ENCODE data around the gene LYPD3. TPM values are rescaled to one million over a fixed set of nuclear protein-coding genes. Genes with fewer than 3 reads are reported as not detected.

Gene LYPD3
- total RNA-seq, 4 donors from 2014 or later: 0.47 to 26.4 (median 1.9) TPM; not detected in 1

DNA sequence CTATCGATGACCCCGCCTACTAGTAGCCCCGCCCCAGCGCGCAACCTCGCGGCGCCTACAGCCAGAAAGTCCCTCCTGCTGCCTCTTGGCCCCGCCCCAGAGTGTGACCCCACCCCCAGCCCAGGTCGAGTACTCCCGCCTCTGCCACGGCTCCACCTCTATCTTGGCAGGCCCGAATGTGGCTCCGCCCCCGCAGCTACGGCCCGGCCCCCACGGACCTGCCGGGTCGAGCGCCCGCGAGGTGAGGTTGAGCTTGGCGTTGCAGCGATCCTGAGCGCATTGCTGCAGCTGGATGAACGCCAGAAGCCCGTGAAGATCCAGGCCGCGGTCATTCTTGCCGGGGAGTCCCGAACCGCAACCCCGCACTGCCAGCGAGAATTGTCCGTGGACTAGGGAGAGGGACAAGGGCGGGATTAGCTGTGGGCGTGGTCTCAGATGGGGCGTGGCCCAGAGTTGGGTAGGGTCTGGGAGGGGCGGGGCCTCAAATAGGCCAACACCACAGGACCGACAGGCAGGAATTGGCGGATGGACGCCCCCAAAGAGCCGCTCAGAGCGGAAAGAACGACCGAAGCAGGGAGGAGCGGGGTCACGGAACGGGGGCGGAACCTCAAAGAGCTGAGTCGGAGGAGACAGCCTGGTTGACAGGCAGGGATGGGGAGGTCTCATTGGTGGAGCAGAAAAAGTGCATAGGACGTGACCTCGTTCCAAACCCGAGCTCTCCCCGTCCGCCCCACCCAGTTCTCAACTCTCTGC, 1.9 kb downstream of the LYPD3 start:
- peak; percentile 93 for ATAC-seq (ENCODE audit: low FRiP score)
- TF ChIP-seq, protein P1, sequence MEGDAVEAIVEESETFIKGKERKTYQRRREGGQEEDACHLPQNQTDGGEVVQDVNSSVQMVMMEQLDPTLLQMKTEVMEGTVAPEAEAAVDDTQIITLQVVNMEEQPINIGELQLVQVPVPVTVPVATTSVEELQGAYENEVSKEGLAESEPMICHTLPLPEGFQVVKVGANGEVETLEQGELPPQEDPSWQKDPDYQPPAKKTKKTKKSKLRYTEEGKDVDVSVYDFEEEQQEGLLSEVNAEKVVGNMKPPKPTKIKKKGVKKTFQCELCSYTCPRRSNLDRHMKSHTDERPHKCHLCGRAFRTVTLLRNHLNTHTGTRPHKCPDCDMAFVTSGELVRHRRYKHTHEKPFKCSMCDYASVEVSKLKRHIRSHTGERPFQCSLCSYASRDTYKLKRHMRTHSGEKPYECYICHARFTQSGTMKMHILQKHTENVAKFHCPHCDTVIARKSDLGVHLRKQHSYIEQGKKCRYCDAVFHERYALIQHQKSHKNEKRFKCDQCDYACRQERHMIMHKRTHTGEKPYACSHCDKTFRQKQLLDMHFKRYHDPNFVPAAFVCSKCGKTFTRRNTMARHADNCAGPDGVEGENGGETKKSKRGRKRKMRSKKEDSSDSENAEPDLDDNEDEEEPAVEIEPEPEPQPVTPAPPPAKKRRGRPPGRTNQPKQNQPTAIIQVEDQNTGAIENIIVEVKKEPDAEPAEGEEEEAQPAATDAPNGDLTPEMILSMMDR (IDR thresholded peaks at IDR 0.05): no peak
- peak; percentile 97 for DNase-seq (ENCODE audit: low spot score)

DNA sequence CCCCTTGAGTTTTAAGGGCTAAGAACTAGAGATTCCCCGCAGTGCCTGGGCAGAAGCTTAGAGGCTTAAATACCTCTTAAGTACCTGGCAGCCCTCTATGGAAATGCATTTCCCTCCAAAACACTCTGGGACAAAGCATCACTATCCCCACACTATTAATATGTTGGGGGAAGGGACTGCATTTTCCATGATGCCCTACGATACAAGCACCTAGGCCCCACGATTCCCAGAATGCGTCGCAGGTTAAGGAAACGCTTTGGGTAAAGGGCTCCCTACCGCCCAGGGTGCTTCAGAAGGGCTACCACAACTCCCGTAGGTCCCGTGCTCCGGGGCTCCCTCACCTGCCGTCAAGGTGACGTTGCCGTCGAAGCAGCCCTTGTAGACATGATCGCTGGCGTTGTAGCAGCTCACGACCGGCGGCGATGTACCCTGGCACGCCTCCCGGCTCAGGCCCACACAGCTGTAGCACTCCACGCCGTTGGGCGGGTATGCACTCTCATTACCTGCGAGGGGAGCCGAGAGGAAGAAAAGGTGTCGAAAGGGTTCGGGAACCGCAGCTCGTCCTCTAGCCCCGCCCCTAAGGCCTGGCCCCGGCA, 2.5 kb downstream of the LYPD3 start:
- DNase-seq (ENCODE audit: low spot score) (no peak), ATAC-seq (ENCODE audit: low FRiP score) (no peak)
- TF ChIP-seq, protein P1 (IDR thresholded peaks at IDR 0.05): no peak

DNA sequence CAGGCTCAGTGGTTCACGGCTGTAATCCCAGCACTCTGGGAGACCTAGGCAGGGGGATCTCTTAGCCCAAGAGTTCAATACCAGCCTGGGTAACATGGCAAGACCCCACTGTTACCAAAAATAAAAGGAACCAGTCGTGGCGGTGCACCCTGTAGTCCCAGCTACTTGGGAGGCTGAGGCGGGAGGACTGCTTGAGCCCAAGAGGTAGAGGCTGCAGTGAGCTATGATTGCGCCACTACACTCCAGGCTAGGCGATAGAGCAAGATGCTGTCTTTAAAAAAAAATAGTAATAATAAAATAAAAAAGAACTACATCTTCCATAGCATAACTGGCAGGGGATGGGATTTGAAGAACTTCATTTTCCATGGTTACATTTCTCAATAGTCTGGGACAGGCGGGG, 3.0 kb downstream of the LYPD3 start:
- TF ChIP-seq, protein P1 (IDR thresholded peaks at IDR 0.05): no peak
- no peak for ATAC-seq (ENCODE audit: low FRiP score)
- no peak for DNase-seq (ENCODE audit: low spot score)

DNA sequence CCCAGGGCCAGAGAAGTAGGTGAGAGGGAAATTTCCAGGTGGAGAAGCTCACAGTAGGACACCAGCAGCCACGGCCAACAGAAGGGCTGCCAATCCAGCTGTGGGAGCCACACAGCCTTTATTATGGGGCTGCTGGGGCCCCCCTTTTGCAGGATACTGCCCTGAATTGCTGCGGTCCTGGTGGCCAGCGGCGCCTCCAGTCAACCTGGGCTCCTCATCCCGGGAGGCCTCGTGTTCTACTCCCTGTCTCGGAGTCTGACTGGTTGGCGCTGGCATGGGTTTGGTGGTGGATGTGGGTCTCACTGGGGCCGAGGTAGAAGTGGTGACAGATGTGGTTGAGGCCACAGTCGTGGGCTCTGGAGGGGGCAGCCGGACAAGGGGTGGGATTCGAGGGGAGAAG, 4.1 kb downstream of the LYPD3 start:
- no peak for ATAC-seq (ENCODE audit: low FRiP score)
- TF ChIP-seq, protein P1 (IDR thresholded peaks at IDR 0.05): no peak
- DNase-seq (ENCODE audit: low spot score): no peak

DNA sequence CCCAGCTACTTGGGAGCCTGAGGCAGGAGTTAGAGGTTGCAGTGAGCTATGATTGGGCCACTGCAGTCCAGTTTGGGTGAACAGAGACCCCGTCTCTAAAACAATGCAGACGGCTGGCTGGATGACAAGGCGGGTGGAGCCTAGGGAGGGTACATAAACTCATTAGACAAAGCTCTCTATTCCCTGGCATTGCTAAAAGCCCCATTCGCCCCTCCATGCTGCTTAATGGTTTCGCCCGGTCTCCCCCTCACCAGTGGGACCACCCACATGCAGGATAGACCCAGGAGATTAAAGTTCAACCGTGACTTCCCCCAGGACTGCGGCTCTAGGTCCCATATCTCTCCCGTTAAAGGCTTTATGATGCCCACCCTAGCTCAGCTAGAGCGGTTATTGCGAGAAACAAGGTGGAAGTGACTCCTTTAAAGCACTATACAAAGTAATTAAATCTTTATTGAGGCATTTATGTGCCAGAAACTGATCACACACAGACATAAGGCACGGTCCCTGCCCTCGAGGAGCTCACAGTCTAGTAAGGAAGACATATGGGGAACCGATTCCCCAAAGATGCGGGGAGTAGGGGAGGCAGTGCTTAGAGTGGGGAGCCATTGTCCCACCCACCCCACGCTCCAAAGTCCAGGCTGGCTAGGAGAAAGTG, 4.9 kb downstream of the LYPD3 start:
- DNase-seq (ENCODE audit: low spot score): no peak
- TF ChIP-seq, protein P1 (IDR thresholded peaks at IDR 0.05): no peak
- ATAC-seq (ENCODE audit: low FRiP score): no peak

DNA sequence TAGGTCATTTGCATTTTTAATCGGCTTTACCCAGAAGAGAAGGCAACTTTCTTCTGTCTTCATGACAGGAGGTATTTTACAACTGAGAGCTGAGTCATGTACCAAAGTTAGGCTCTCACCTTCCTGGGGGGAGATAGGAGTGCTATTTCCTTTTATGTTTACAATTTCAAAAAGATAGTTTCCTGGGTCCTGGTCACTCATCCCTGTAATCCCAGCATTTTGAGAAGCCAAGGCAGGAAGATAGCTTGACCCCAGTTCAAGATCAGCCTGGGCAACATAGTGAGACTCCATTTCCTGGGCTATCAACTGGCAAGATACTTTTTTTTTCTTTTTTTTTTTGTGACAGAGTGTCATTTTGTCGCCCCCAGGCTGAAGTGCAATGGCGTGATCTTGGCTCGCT, 7.6 kb downstream of the LYPD3 start:
- DNase-seq (ENCODE audit: low spot score) (no peak), ATAC-seq (ENCODE audit: low FRiP score) (no peak)
- TF ChIP-seq, protein P1 (IDR thresholded peaks at IDR 0.05): no peak
